Measurements from ENCODE around the gene AKT2. TPM values are rescaled to one million over a fixed set of nuclear protein-coding genes. Genes with fewer than 3 reads are reported as not detected.

Gene AKT2
- total RNA-seq, 1 experiment from 2014 or later = 150 TPM

GRCh38 chr19:40298026-40298425, 12.9 kb upstream of the AKT2 start:
- Histone ChIP-seq H3K23ac (ENCODE audit: insufficient read length, low read depth, low read length) (no peak overlapping the region), H2BK15ac (ENCODE audit: low read depth, low read length) (no peak overlapping the region), H3K9ac (ENCODE audit: extremely low read depth, insufficient read length, low read length) (no peak overlapping the region), H3K18ac (ENCODE audit: insufficient read length, low read depth, low read length) (no peak overlapping the region), H2BK20ac (ENCODE audit: low read depth, low read length, poor library complexity, severe bottlenecking) (no peak overlapping the region), H4K8ac (replicated peaks; ENCODE audit: insufficient read length, low read depth, low read length) (no peak overlapping the region), H3K4me2 (ENCODE audit: insufficient read depth, insufficient read length, low read length) (no peak overlapping the region), H3K4me1 (ENCODE audit: insufficient read depth, low read length) (no peaks in the 10 kb centered on the region), H3K56ac (ENCODE audit: insufficient read length, low read depth, low read length) (no peak overlapping the region), H4K20me1 (ENCODE audit: control insufficient read depth, insufficient read depth, insufficient read length) (no peaks in the 10 kb centered on the region), H3K4ac (ENCODE audit: low read depth, low read length) (no peak overlapping the region), H2BK12ac (ENCODE audit: insufficient read length, low read depth, low read length) (no peak overlapping the region), H3K79me2 (ENCODE audit: insufficient read depth, low read length) (no peaks in the 10 kb centered on the region), H2BK120ac (ENCODE audit: low read depth, low read length, poor library complexity, severe bottlenecking) (no peak overlapping the region), H4K5ac (ENCODE audit: insufficient read length, low read depth, low read length) (no peak overlapping the region), H3K79me1 (ENCODE audit: insufficient read depth, low read depth, low read length, poor library complexity, severe bottlenecking) (no peaks in the 10 kb centered on the region), H3K14ac (ENCODE audit: insufficient read depth, low read length) (no peak overlapping the region), H3K23me2 (ENCODE audit: insufficient read length, low read depth, low read length, poor library complexity, severe bottlenecking) (no peaks in the 10 kb centered on the region), H2BK5ac (ENCODE audit: insufficient read length, low read length) (no peak overlapping the region), H4K91ac (ENCODE audit: insufficient read length, low read depth, low read length) (no peak overlapping the region), H3T11ph (ENCODE audit: low read length) (no peak overlapping the region), H3K9me3 (ENCODE audit: control insufficient read depth, low read depth, low read length) (no peaks in the 10 kb centered on the region), H3K27ac (ENCODE audit: insufficient read length, low read depth, low read length) (no peak overlapping the region), H3K27me3 (ENCODE audit: insufficient read depth, low read length) (no peaks in the 10 kb centered on the region), H2AFZ (ENCODE audit: low read length) (no peak overlapping the region), H2AK5ac (ENCODE audit: insufficient read length, low read length) (no peak overlapping the region)
- no peaks in the 10 kb centered on the region for H3K4me1 Mint-ChIP-seq
- DNase-seq = no peak
- H3K9me3 Mint-ChIP-seq = no peaks in the 10 kb centered on the region
- H3K27me3 Mint-ChIP-seq (ENCODE audit: low read depth) = no peaks in the 10 kb centered on the region
- no peak overlapping the region for H3K27ac Mint-ChIP-seq
- TF ChIP-seq CTCF (conservative IDR thresholded peaks at IDR 0.05) = no peak
- no CpG with 5 or more reads among the region's 3 CpGs for WGBS (ENCODE audit: extremely low coverage, insufficient read length, low lambda C conversion rate)
- H3K36me3 Mint-ChIP-seq (ENCODE audit: insufficient read depth in 1 of 3, low read depth in 3 of 3) = no peaks in the 10 kb centered on the region
- H3K4me3 Mint-ChIP-seq = no peak overlapping the region
